Panc1 (cell line): ENCODE results near the gene HERC6. TPM values are rescaled to one million over a fixed set of nuclear protein-coding genes. Genes with fewer than 3 reads are reported as not detected.

ENCODE experiments used
- ATAC-seq: fragments of 200-7000 bp; cut with Tn5 transposase; 2 replicates; pipeline ENCODE4 v1.9.1; 2020; ENCODE audit warnings: mild to moderate bottlenecking, moderate library complexity
- BruUV-seq: library from RNA; stranded (reverse); fragments of 400-500 nt; replicated peaks from 2 replicates; lab custom pipeline; 2021; lab: Mats Ljungman, UMichigan
- CTCF ChIA-PET: fragments of 300-600 bp; sonication (Branson Sonifier 250); formaldehyde crosslinking; loops from one replicate; lab custom pipeline; 2022; ENCODE audit warnings: antibody characterized with exemption; lab: Charles Lee
- POLR2A ChIA-PET: fragments of 300-600 bp; sonication (Branson Sonifier 250); formaldehyde crosslinking; loops from one replicate; lab custom pipeline; 2022; ENCODE audit warnings: antibody characterized with exemption; lab: Charles Lee
- DNase-seq: peaks from one replicate; pipeline ENCODE4 v3.0.0-alpha.2; 2010; ENCODE audit warnings: low read depth, low spot score
- H3K27ac ChIP-seq: 2 replicates; pipeline ENCODE4 v1.5.1; 2011; ENCODE audit warnings: mild to moderate bottlenecking, low read length, inconsistent platforms
- H3K27me3 ChIP-seq: fragments of 200-500 bp; sonication (Bioruptor generic); 2 replicates; pipeline ENCODE4 v1.6.0; 2014; ENCODE audit warnings: low read length, inconsistent platforms; ENCODE audit not compliant: control insufficient read depth, insufficient read depth
- H3K36me3 ChIP-seq: fragments of 200-500 bp; sonication (Bioruptor generic); 2 replicates; pipeline ENCODE4 v1.5.1; 2014; ENCODE audit warnings: inconsistent platforms, mild to moderate bottlenecking, low read length, moderate library complexity; ENCODE audit not compliant: control insufficient read depth, insufficient read depth
- H3K4me1 ChIP-seq: 2 replicates; pipeline ENCODE4 v1.5.1; 2011; ENCODE audit warnings: inconsistent platforms, mild to moderate bottlenecking, low read length, moderate library complexity; ENCODE audit not compliant: control insufficient read depth, insufficient read depth
- H3K4me3 ChIP-seq, 2 experiments: 2 replicates each; pipeline ENCODE4 v1.5.1; 2011 to 2012; ENCODE audit warnings: low read depth in 2 of 2, low read length in 2 of 2, mild to moderate bottlenecking in 2 of 2, inconsistent platforms in 1 of 2, moderate library complexity in 1 of 2
- H3K9me3 ChIP-seq: fragments of 200-500 bp; sonication (Bioruptor generic); 2 replicates; pipeline ENCODE4 v1.5.1; 2014; ENCODE audit warnings: low read depth, mild to moderate bottlenecking, inconsistent platforms, low read length, moderate library complexity; ENCODE audit not compliant: control insufficient read depth, insufficient read depth
- POLR2AphosphoS5 ChIP-seq: IDR thresholded peaks from 2 replicates; pipeline ENCODE4 v1.6.1; 2012; ENCODE audit warnings: mild to moderate bottlenecking, low read depth, low read length, moderate library complexity
- SIN3A ChIP-seq: IDR thresholded peaks from 2 replicates; pipeline ENCODE4 v1.6.1; 2012; ENCODE audit warnings: low read depth, mild to moderate bottlenecking, low read length, moderate library complexity, borderline replicate concordance; ENCODE audit not compliant: insufficient read depth
- TCF7L2 ChIP-seq: IDR thresholded peaks from 2 replicates; pipeline ENCODE4 v1.6.1; 2011; ENCODE audit warnings: mild to moderate bottlenecking, low read depth, low read length, inconsistent platforms
- in situ Hi-C: cut with HindIII; loops from 2 replicates; pipeline ENCODE4 v1.10.0; 2016; ENCODE audit warnings: low sequenced_read_pairs, low pct_unique_long_range_greater_than_20kb
- intact Hi-C: fragments of 100-400 bp; cut with micrococcal nuclease; formaldehyde crosslinking; loops from one replicate; pipeline ENCODE4 v1.10.0; 2022; ENCODE audit not compliant: unreplicated experiment
- total RNA-seq: library from RNA; stranded (reverse); gene quantifications from one replicate; pipeline ENCODE4 v1.2.1, GENCODE V29; 2021; ENCODE audit not compliant: unreplicated experiment
- TF ChIP-seq, protein P1 (sequence below), 2 experiments: IDR thresholded peaks; 2 replicates each; pipeline ENCODE4 v1.6.1; 2011 to 2012; ENCODE audit warnings: low read depth in 2 of 2, control low read depth in 1 of 2, low read length in 1 of 2, mild to moderate bottlenecking in 1 of 2, moderate library complexity in 1 of 2; ENCODE audit not compliant: insufficient read depth in 1 of 2
- TF ChIP-seq, protein P2 (sequence below): fragments of 450-650 bp; IDR thresholded peaks from 2 replicates; pipeline ENCODE4 v1.5.1; 2017; ENCODE audit warnings: mild to moderate bottlenecking

Gene HERC6
- total RNA-seq, 1 experiment from 2014 or later, result 1.2 TPM

DNA sequence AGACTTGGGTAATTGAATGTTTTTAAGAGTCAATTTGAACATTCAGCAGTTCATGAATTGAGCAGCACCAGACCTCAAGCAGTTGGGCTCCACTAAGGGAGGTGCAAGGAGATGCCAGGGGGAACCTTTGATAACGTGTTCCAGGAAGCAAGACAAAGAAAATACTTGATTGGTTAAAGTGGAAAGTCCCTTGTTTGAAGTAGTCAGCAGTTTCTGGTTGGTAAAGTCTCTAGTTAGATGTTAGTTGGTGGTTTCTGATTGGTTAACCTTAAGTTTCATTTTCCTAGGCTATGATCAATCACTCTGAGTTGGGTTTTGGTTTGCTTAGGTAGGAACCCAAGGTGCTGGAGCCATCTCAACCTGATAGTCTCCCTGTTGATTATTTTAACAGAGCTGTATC, 4.0 kb downstream of the HERC6 start:
- ChIA-PET POLR2A (no interaction called here), CTCF (no interaction called here)
- Histone ChIP-seq H3K27me3 (no peaks in the 10 kb centered on the region), H3K27ac (no peak overlapping the region), H3K4me1 (no peaks in the 10 kb centered on the region), H3K4me3 (no peak overlapping the region), H3K9me3 (no peaks in the 10 kb centered on the region), H3K36me3 (no peaks in the 10 kb centered on the region)
- in situ Hi-C loops (no loop called here), intact Hi-C loops (no loop called here)
- TF ChIP-seq TCF7L2 (no peak), SIN3A (no peak), POLR2AphosphoS5 (no peak)
- TF ChIP-seq, protein P1, sequence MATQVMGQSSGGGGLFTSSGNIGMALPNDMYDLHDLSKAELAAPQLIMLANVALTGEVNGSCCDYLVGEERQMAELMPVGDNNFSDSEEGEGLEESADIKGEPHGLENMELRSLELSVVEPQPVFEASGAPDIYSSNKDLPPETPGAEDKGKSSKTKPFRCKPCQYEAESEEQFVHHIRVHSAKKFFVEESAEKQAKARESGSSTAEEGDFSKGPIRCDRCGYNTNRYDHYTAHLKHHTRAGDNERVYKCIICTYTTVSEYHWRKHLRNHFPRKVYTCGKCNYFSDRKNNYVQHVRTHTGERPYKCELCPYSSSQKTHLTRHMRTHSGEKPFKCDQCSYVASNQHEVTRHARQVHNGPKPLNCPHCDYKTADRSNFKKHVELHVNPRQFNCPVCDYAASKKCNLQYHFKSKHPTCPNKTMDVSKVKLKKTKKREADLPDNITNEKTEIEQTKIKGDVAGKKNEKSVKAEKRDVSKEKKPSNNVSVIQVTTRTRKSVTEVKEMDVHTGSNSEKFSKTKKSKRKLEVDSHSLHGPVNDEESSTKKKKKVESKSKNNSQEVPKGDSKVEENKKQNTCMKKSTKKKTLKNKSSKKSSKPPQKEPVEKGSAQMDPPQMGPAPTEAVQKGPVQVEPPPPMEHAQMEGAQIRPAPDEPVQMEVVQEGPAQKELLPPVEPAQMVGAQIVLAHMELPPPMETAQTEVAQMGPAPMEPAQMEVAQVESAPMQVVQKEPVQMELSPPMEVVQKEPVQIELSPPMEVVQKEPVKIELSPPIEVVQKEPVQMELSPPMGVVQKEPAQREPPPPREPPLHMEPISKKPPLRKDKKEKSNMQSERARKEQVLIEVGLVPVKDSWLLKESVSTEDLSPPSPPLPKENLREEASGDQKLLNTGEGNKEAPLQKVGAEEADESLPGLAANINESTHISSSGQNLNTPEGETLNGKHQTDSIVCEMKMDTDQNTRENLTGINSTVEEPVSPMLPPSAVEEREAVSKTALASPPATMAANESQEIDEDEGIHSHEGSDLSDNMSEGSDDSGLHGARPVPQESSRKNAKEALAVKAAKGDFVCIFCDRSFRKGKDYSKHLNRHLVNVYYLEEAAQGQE (IDR thresholded peaks at IDR 0.05; ENCODE audit: insufficient read depth in 1 of 2, low read depth in 2 of 2, low read length in 1 of 2), result no peak
- TF ChIP-seq, protein P2, sequence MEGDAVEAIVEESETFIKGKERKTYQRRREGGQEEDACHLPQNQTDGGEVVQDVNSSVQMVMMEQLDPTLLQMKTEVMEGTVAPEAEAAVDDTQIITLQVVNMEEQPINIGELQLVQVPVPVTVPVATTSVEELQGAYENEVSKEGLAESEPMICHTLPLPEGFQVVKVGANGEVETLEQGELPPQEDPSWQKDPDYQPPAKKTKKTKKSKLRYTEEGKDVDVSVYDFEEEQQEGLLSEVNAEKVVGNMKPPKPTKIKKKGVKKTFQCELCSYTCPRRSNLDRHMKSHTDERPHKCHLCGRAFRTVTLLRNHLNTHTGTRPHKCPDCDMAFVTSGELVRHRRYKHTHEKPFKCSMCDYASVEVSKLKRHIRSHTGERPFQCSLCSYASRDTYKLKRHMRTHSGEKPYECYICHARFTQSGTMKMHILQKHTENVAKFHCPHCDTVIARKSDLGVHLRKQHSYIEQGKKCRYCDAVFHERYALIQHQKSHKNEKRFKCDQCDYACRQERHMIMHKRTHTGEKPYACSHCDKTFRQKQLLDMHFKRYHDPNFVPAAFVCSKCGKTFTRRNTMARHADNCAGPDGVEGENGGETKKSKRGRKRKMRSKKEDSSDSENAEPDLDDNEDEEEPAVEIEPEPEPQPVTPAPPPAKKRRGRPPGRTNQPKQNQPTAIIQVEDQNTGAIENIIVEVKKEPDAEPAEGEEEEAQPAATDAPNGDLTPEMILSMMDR, result no peak
- ATAC-seq (no peak), DNase-seq (no peak)
- no TSS peak for BruUV-seq

DNA sequence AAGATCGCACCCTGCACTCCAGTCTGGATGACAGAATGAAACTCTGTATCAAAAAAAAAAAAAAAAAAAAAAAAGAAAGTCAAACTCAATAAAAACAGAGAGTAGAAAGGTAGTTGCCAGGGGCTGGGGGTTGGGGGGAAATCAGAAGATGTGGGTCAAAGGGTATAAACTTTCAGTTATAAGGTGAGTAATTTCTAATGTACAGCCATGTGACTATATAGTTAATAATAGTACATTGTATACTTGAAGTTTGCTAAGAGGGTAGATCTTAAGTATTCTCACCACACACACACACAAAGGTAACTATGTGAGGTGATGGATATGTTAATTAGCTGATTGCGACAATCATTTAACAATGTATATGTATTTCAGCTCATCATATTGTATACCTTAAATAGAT, 11.5 kb downstream of the HERC6 start:
- POLR2A ChIA-PET, result no interaction called here
- TF ChIP-seq POLR2AphosphoS5 (no peak), TCF7L2 (no peak), SIN3A (no peak)
- TF ChIP-seq, protein P1 (IDR thresholded peaks at IDR 0.05; ENCODE audit: insufficient read depth in 1 of 2, low read depth in 2 of 2, low read length in 1 of 2), result no peak
- TF ChIP-seq, protein P2, result no peak
- in situ Hi-C loops (no loop called here), intact Hi-C loops (no loop called here)
- Histone ChIP-seq H3K27me3 (no peaks in the 10 kb centered on the region), H3K36me3 (no peaks in the 10 kb centered on the region), H3K27ac (no peak overlapping the region), H3K4me3 (no peak overlapping the region), H3K4me1 (no peaks in the 10 kb centered on the region), H3K9me3 (no peaks in the 10 kb centered on the region)
- BruUV-seq, result no TSS peak
- CTCF ChIA-PET, result no interaction called here
- DNase-seq (no peak), ATAC-seq (no peak)
